Central memory CD8-positive, alpha-beta T cell (primary cell): Measurements from ENCODE around the gene STAG3.
A peak's percentile ranks its signal among the peaks of the same experiment; 100 is the strongest.

Experiments used
- ATAC-seq: fragments of 150-1000 bp; cut with Tn5 transposase; replicated peaks from 2 replicates; pipeline ENCODE4 v1.10.0; 2022; ENCODE audit warnings: mild to moderate bottlenecking, moderate FRiP score, moderate number of reproducible peaks; ENCODE audit not compliant: poor library complexity, severe bottlenecking; ENCODE audit errors: extremely low read depth
- DNase-seq, 2 donors: peaks; one replicate each; pipeline ENCODE4 v3.0.0; 2021; ENCODE audit warnings: low spot score in 2 of 2
- H3K27ac Mint-ChIP-seq: one replicate; pipeline ENCODE4 v1.8.0; 2022; ENCODE audit warnings: low read depth, mild to moderate bottlenecking, moderate library complexity, mixed read lengths
- H3K27me3 Mint-ChIP-seq: one replicate; pipeline ENCODE4 v1.8.0; 2022; ENCODE audit warnings: mixed read lengths
- H3K36me3 Mint-ChIP-seq: one replicate; pipeline ENCODE4 v1.8.0; 2022; ENCODE audit warnings: mild to moderate bottlenecking, moderate library complexity, mixed read lengths; ENCODE audit not compliant: insufficient read depth
- H3K4me1 Mint-ChIP-seq: one replicate; pipeline ENCODE4 v1.8.0; 2022; ENCODE audit warnings: mixed read lengths
- H3K4me3 Mint-ChIP-seq: one replicate; pipeline ENCODE4 v1.8.0; 2022; ENCODE audit warnings: mild to moderate bottlenecking, moderate library complexity, mixed read lengths
- H3K9me3 Mint-ChIP-seq: one replicate; pipeline ENCODE4 v1.8.0; 2022; ENCODE audit warnings: mixed read lengths

STAG3 gene

DNA sequence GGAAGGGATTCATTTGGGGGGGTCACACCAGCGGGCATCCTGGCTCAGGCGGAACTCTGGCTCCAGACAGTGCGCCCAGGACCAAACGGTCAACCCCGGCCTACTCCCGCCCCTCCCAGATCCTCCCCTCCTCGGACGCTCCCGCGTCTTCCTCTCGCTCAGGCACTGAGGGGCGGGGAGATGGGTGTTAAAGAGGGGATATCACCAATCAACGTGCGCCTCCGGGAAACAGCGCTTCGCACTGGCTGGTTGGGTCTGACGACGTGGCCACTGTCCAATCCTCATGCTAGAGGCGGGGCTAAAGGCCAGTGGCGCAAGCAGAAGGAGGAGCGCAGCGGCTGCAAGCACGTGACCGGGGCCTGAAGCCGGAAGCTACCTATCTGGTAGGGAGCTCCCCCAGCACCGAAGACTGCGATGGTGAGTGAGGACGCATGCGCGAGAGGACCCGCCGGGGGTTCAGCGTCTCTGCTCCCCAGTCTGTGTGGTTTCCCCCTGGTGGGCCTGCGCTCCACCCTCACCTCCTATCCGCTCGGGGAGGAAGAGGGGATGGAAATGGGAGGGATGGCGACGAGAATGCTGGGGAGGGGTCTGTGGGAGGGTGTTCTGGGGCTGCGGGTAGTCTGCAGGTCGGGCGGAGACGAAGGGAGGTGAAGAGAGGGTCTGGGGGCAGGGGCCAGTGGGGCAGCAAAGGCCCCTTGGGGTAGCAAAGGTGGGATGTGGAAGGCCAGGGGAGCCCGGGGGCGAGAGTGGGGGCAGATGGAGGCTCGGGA, 29.0 kb upstream of the STAG3 start, which contains the start of gene LAMTOR4:
TSS of gene LAMTOR4 (plus strand) at position 360 of the 770 bp plus-strand sequence. CDS start at position 415, 55 bp downstream.
- peaks cover 26% of the 10 kb centered on the region for H3K4me1 Mint-ChIP-seq
- peak within 1 kb of the TSS; percentile 97 for H3K27ac Mint-ChIP-seq
- peak; percentile 96 for ATAC-seq
- no peaks in the 10 kb centered on the region for H3K27me3 Mint-ChIP-seq
- H3K4me3 Mint-ChIP-seq: peak within 1 kb of the TSS; percentile 94
- peak; percentile 90 to 98 for DNase-seq
- H3K36me3 Mint-ChIP-seq: peaks cover 23% of the 10 kb centered on the region
- H3K9me3 Mint-ChIP-seq: no peaks in the 10 kb centered on the region

- H3K4me1 Mint-ChIP-seq: peaks cover 46% of the 10 kb centered on the region
- ATAC-seq (no peak), DNase-seq (no peak)
- H3K27ac Mint-ChIP-seq: peak overlapping the region; percentile 33
- peaks cover 28% of the 10 kb centered on the region for H3K36me3 Mint-ChIP-seq
- H3K27me3 Mint-ChIP-seq: no peaks in the 10 kb centered on the region
- no peak overlapping the region for H3K4me3 Mint-ChIP-seq
- H3K9me3 Mint-ChIP-seq: no peaks in the 10 kb centered on the region
Observed at GRCh38 chr7:100152404-100152803, 25.3 kb upstream of the STAG3 start.

- Mint-ChIP-seq H3K27ac (peak overlapping the region; percentile 33), H3K4me3 (no peak overlapping the region), H3K9me3 (no peaks in the 10 kb centered on the region), H3K36me3 (peaks cover 31% of the 10 kb centered on the region), H3K27me3 (no peaks in the 10 kb centered on the region), H3K4me1 (peaks cover 51% of the 10 kb centered on the region)
- DNase-seq (no peak), ATAC-seq (no peak)
Observed at GRCh38 chr7:100152937-100153666, 24.6 kb upstream of the STAG3 start.

GRCh38 chr7:100153708-100154535, 23.8 kb upstream of the STAG3 start:
- Mint-ChIP-seq H3K9me3 (no peaks in the 10 kb centered on the region), H3K27ac (no peak overlapping the region), H3K4me1 (peaks cover 43% of the 10 kb centered on the region), H3K4me3 (no peak overlapping the region), H3K36me3 (peaks cover 28% of the 10 kb centered on the region), H3K27me3 (no peaks in the 10 kb centered on the region)
- ATAC-seq: no peak
- DNase-seq: no peak

DNA sequence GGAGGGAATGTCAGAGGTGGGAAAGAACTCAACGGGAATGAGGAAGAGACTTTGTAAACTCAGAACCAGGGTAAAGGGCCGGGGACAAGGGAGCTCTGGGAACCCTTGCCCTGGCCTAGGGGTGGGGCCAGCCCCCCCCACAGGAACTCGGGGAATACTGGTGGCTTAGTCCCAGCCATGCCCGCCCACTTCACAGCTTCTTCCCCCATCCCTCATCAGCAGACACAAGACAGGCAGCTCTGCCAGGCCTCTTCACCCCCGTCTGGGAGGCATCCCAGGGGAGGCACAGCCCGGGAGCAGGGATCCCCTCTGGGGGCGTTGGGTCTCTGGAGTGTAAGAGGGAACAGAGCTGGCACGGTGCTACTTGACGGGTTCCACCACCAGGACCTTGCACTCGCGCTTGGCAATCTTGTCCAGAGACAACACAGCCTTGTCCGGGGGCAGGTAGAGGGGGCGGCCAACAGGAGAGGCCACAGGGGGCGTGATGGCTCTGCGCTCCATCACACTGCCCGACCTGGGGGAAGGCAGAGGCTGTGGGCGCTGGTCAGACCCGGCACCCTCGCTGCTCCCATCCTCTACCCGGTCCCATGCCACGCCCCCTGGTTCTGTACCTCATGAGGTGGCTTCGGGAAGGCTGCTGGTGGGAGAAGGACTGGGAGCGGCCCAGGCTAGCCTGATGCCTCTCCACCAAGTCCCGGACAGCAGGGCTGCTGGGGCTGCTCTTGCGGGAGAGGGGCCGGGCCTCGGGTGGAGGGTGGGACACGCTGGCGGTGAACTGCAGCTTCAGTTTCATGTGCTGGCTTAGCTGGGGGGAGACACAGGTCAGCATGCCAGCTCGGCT, 22.8 kb upstream of the STAG3 start:
- Mint-ChIP-seq H3K9me3 (no peaks in the 10 kb centered on the region), H3K4me3 (no peak overlapping the region), H3K27me3 (no peaks in the 10 kb centered on the region), H3K27ac (no peak overlapping the region), H3K4me1 (peaks cover 42% of the 10 kb centered on the region), H3K36me3 (peaks cover 25% of the 10 kb centered on the region)
- ATAC-seq (no peak), DNase-seq (no peak)

DNA sequence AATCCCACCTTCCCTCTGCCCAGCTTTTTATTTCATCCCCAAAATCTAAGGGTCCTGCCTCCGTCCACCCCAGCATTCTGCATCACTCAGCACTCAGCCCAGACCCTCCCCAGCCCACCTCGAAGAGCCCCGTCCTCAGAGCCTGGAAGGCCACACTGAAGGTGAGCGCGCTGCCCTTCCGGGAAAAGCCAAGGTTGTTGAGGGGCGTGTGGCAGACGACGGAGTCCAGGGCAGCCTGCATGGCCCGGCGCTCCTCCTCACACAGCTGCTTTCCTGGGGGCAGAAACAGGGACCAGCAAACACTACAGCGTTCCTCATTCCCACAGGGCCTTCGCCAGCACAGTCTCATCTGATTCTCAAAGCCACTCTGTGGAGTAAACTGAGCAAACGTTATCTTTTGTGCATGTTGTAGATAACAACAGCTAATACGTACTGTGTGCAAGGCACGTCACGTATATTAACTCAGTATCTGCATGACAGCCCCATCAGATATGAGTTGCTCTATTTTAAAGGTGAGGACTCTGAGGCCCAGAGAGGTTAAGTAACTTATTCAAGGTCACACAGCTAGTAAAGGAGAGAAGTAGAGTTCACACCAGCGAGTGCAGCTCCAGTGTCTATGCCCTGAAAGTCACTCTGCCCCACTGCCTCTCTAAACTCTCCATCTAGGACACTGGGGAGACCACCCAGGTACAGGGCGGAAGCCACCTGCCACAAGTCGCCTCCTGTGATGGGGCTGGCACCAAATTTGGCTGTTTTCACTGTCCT, 22.0 kb upstream of the STAG3 start:
- H3K27ac Mint-ChIP-seq: peak overlapping the region; percentile 53
- H3K36me3 Mint-ChIP-seq: peaks cover 22% of the 10 kb centered on the region
- no peaks in the 10 kb centered on the region for H3K9me3 Mint-ChIP-seq
- ATAC-seq (no peak), DNase-seq (no peak)
- H3K4me3 Mint-ChIP-seq: peak overlapping the region; percentile 78
- H3K4me1 Mint-ChIP-seq: peaks cover 33% of the 10 kb centered on the region
- no peaks in the 10 kb centered on the region for H3K27me3 Mint-ChIP-seq

GRCh38 chr7:100156331-100157068, 21.2 kb upstream of the STAG3 start:
- Mint-ChIP-seq H3K27ac (peak overlapping the region; percentile 53), H3K36me3 (peaks cover 19% of the 10 kb centered on the region), H3K4me3 (peak overlapping the region; percentile 78), H3K4me1 (peaks cover 33% of the 10 kb centered on the region), H3K27me3 (no peaks in the 10 kb centered on the region), H3K9me3 (no peaks in the 10 kb centered on the region)
- no peak for DNase-seq
- ATAC-seq: peak; percentile 47

DNA sequence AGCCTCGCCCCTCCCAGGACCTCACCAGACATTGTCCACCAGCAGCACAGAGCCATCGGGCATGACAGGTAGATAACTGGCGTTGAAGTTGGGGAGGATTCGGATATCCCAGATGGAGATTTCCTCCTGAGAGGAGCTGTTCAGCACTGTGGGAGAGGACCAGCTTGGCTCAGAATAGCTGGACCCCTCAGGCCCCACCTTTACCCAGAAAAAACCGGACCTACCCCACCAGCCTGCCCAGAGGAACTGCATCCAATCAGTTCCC, 20.7 kb upstream of the STAG3 start:
- Mint-ChIP-seq H3K36me3 (peaks cover 14% of the 10 kb centered on the region), H3K27ac (peak overlapping the region; percentile 53), H3K4me3 (peak overlapping the region; percentile 78), H3K27me3 (no peaks in the 10 kb centered on the region), H3K4me1 (peaks cover 32% of the 10 kb centered on the region), H3K9me3 (no peaks in the 10 kb centered on the region)
- ATAC-seq (no peak), DNase-seq (no peak)

- Mint-ChIP-seq H3K36me3 (peaks cover 12% of the 10 kb centered on the region), H3K27me3 (no peaks in the 10 kb centered on the region), H3K9me3 (no peaks in the 10 kb centered on the region), H3K4me3 (peak overlapping the region; percentile 78), H3K27ac (peak overlapping the region; percentile 62), H3K4me1 (peaks cover 27% of the 10 kb centered on the region)
- ATAC-seq (peak; percentile 14), DNase-seq (no peak)
Observed at GRCh38 chr7:100157334-100158228, 20.1 kb upstream of the STAG3 start.

- peaks cover 30% of the 10 kb centered on the region for H3K4me1 Mint-ChIP-seq
- H3K27me3 Mint-ChIP-seq: no peaks in the 10 kb centered on the region
- peaks cover 11% of the 10 kb centered on the region for H3K36me3 Mint-ChIP-seq
- H3K4me3 Mint-ChIP-seq: peak within 1 kb of the TSS; percentile 78
- peak within 1 kb of the TSS; percentile 62 for H3K27ac Mint-ChIP-seq
- no peaks in the 10 kb centered on the region for H3K9me3 Mint-ChIP-seq
- ATAC-seq: peak; percentile 83
- peak; percentile 75 to 83 for DNase-seq
Observed at GRCh38 chr7:100158229-100159098, 19.3 kb upstream of the STAG3 start, which contains the start of gene TRAPPC14. TRAPPC14 (minus strand) TSS chr7:100158723; CDS start chr7:100158499, 224 bp downstream.
